Colonic mucosa (tissue), 4 donors: ENCODE results near the gene PPP1R12B. TPM values are rescaled to one million over a fixed set of nuclear protein-coding genes. Genes with fewer than 3 reads are reported as not detected.
A peak's percentile ranks its signal among the peaks of the same experiment; 100 is the strongest.
"Not testable (repeated sequence)": the region's sequence is repeated elsewhere in the genome, so short reads cannot be mapped to it uniquely, and the experiment has no call there.

ENCODE experiments used
- DNase-seq: peaks from one replicate; pipeline ENCODE4 v3.0.0-alpha.2; 2020
- H3K27ac ChIP-seq: fragments of 200-600 bp; one replicate; pipeline ENCODE4 v1.8.0; 2021
- H3K27me3 ChIP-seq: fragments of 200-600 bp; one replicate; pipeline ENCODE4 v1.8.0; 2021
- H3K36me3 ChIP-seq: fragments of 200-600 bp; one replicate; pipeline ENCODE4 v1.8.0; 2021
- H3K4me1 ChIP-seq: fragments of 200-600 bp; one replicate; pipeline ENCODE4 v1.8.0; 2021; ENCODE audit warnings: mild to moderate bottlenecking
- H3K4me3 ChIP-seq: fragments of 200-600 bp; one replicate; pipeline ENCODE4 v1.8.0; 2021
- H3K9ac ChIP-seq, 2 donors: one replicate each; pipeline ENCODE4 v1.7.0; 2013; ENCODE audit warnings: control low read depth in 2 of 2, low read depth in 2 of 2, low read length in 2 of 2
- H3K9me3 ChIP-seq: fragments of 200-600 bp; one replicate; pipeline ENCODE4 v1.8.0; 2021
- CTCF ChIP-seq: fragments of 200-600 bp; IDR thresholded peaks from one replicate; pipeline ENCODE4 v1.8.0; 2022; ENCODE audit warnings: antibody characterized with exemption, mild to moderate bottlenecking
- intact Hi-C: fragments of 100-400 bp; cut with DNase I; formaldehyde crosslinking; loops from one replicate; pipeline ENCODE4 v1.14.1; 2022
- total RNA-seq, 2 donors: library from RNA; stranded (reverse); fragmentation: NEBNext Ultra II Directional in 1 of 2; extraction: Animal tissue kit (Norgen Biotek cat#: 25700) in 1 of 2; gene quantifications; one replicate each; pipeline ENCODE4 v1.2.1, GENCODE V29; 2021
- donor health status: healthy.
- donor health status: DM: no; HTN: no; CAD: no.
- donor health status: DM: no; HTN: no; CAD: no.

PPP1R12B gene
- total RNA-seq, 2 donors from 2014 or later = 41.1 to 125 TPM

GRCh38 chr1:202520857-202521216, 172.3 kb downstream of the PPP1R12B start:
- intact Hi-C loops, H3K27ac ChIP-seq: not testable (repeated sequence)

GRCh38 chr1:202521484-202521883, 173.0 kb downstream of the PPP1R12B start:
- DNase-seq, H3K27me3 ChIP-seq, H3K4me3 ChIP-seq, H3K4me1 ChIP-seq, H3K36me3 ChIP-seq, H3K27ac ChIP-seq, H3K9ac ChIP-seq, intact Hi-C loops, H3K9me3 ChIP-seq: not testable (repeated sequence)

More at GRCh38 chr1:202520857-202521216, 172.3 kb downstream of the PPP1R12B start:
- H3K4me1 ChIP-seq, DNase-seq, H3K36me3 ChIP-seq, H3K9ac ChIP-seq, H3K9me3 ChIP-seq, H3K27me3 ChIP-seq, H3K4me3 ChIP-seq: not testable (repeated sequence)

GRCh38 chr1:202521886-202522285, 173.4 kb downstream of the PPP1R12B start:
- no peaks in the 10 kb centered on the region for H3K9me3 ChIP-seq
- no peaks in the 10 kb centered on the region for H3K27me3 ChIP-seq
- no peak overlapping the region for H3K9ac ChIP-seq
- TF ChIP-seq CTCF = no peak
- H3K4me1 ChIP-seq = no peaks in the 10 kb centered on the region
- H3K36me3 ChIP-seq = no peaks in the 10 kb centered on the region
- DNase-seq = no peak
- no peak overlapping the region for H3K4me3 ChIP-seq
- intact Hi-C loops = no loop called here
- no peak overlapping the region for H3K27ac ChIP-seq

GRCh38 chr1:202526056-202526455, 177.6 kb downstream of the PPP1R12B start:
- intact Hi-C loops, H3K4me3 ChIP-seq: not testable (repeated sequence)

GRCh38 chr1:202528096-202528722, 179.7 kb downstream of the PPP1R12B start:
- H3K27me3 ChIP-seq, intact Hi-C loops, H3K27ac ChIP-seq, DNase-seq, H3K9me3 ChIP-seq, H3K36me3 ChIP-seq, H3K9ac ChIP-seq, H3K4me3 ChIP-seq, H3K4me1 ChIP-seq: not testable (repeated sequence)

More at GRCh38 chr1:202526056-202526455, 177.6 kb downstream of the PPP1R12B start:
- H3K9ac ChIP-seq, H3K4me1 ChIP-seq, DNase-seq, H3K27ac ChIP-seq, H3K36me3 ChIP-seq, H3K9me3 ChIP-seq, H3K27me3 ChIP-seq: not testable (repeated sequence)

GRCh38 chr1:202530686-202531085, 182.2 kb downstream of the PPP1R12B start:
- H3K27me3 ChIP-seq, H3K4me3 ChIP-seq, intact Hi-C loops, H3K9me3 ChIP-seq, DNase-seq, H3K36me3 ChIP-seq, H3K27ac ChIP-seq, H3K9ac ChIP-seq, H3K4me1 ChIP-seq: not testable (repeated sequence)

- intact Hi-C loops = no loop called here
These were observed 182.9 kb downstream of the PPP1R12B start for GRCh38 chr1:202531472-202531811.

GRCh38 chr1:202531812-202532616, 183.5 kb downstream of the PPP1R12B start:
- intact Hi-C loops, DNase-seq, H3K9me3 ChIP-seq, H3K9ac ChIP-seq, H3K4me3 ChIP-seq, H3K4me1 ChIP-seq, H3K36me3 ChIP-seq, H3K27me3 ChIP-seq: not testable (repeated sequence)
- peak overlapping the region; percentile 6 for H3K27ac ChIP-seq

More at GRCh38 chr1:202531472-202531811, 182.9 kb downstream of the PPP1R12B start:
- no peak for TF ChIP-seq CTCF
- Histone ChIP-seq H3K27me3 (no peaks in the 10 kb centered on the region), H3K9ac (no peak overlapping the region), H3K4me1 (no peaks in the 10 kb centered on the region), H3K27ac (peak overlapping the region; percentile 6), H3K36me3 (no peaks in the 10 kb centered on the region), H3K9me3 (no peaks in the 10 kb centered on the region), H3K4me3 (no peak overlapping the region)
- DNase-seq = no peak

GRCh38 chr1:202539166-202539574, 190.7 kb downstream of the PPP1R12B start:
- H3K9me3 ChIP-seq, H3K36me3 ChIP-seq, intact Hi-C loops, H3K4me3 ChIP-seq, H3K27me3 ChIP-seq, H3K4me1 ChIP-seq: not testable (repeated sequence)
- Histone ChIP-seq H3K9ac (peak overlapping the region in 1 of 2 donors; percentile 55), H3K27ac (peak overlapping the region; percentile 67)
- DNase-seq = peak; percentile 64

- Histone ChIP-seq H3K9ac (peak overlapping the region; percentile 19 to 55), H3K27ac (peak overlapping the region; percentile 67), H3K4me3 (peak overlapping the region; percentile 9)
- H3K9me3 ChIP-seq, H3K4me1 ChIP-seq, H3K36me3 ChIP-seq, intact Hi-C loops, H3K27me3 ChIP-seq, DNase-seq: not testable (repeated sequence)
These were observed 191.1 kb downstream of the PPP1R12B start for GRCh38 chr1:202539583-202539982.
